Mesendoderm (in vitro differentiated cells): ENCODE results near the gene E4F1.

Experiments used
- DNase-seq: peaks from one replicate; pipeline ENCODE4 v3.0.0; 2013
- H2AK5ac ChIP-seq: 2 replicates; pipeline ENCODE4 v1.6.1; 2013; ENCODE audit warnings: low read length, inconsistent platforms
- H2BK120ac ChIP-seq: 2 replicates; pipeline ENCODE4 v1.6.1; 2013; ENCODE audit warnings: low read depth, mild to moderate bottlenecking, low read length, moderate library complexity, mixed read lengths
- H2BK15ac ChIP-seq: replicated peaks from 2 replicates; pipeline ENCODE4 v1.6.1; 2013; ENCODE audit warnings: low read depth, mild to moderate bottlenecking, moderate library complexity
- H2BK5ac ChIP-seq: 2 replicates; pipeline ENCODE4 v1.6.1; 2013; ENCODE audit warnings: low read length, inconsistent platforms
- H3K18ac ChIP-seq: 2 replicates; pipeline ENCODE4 v1.6.1; 2013; ENCODE audit warnings: mild to moderate bottlenecking, low read length, mixed read lengths
- H3K23ac ChIP-seq: one replicate; pipeline ENCODE4 v1.6.1; 2013; ENCODE audit warnings: low read length
- H3K27ac ChIP-seq: 2 replicates; pipeline ENCODE4 v1.5.1; 2013; ENCODE audit warnings: low read depth, mild to moderate bottlenecking, inconsistent platforms, low read length, moderate library complexity
- H3K27me3 ChIP-seq: 2 replicates; pipeline ENCODE4 v1.6.1; 2013; ENCODE audit warnings: low read length, control low read depth, mild to moderate bottlenecking, inconsistent platforms; ENCODE audit not compliant: insufficient read depth, poor library complexity
- H3K36me3 ChIP-seq: 2 replicates; pipeline ENCODE4 v1.6.1; 2013; ENCODE audit warnings: low read length, inconsistent platforms; ENCODE audit not compliant: control insufficient read depth, insufficient read depth
- H3K4ac ChIP-seq: one replicate; pipeline ENCODE4 v1.6.1; 2013; ENCODE audit warnings: low read depth, mild to moderate bottlenecking, low read length, moderate library complexity
- H3K4me1 ChIP-seq: 2 replicates; pipeline ENCODE4 v1.6.1; 2013; ENCODE audit warnings: low read depth, low read length, inconsistent platforms; ENCODE audit not compliant: control insufficient read depth
- H3K4me2 ChIP-seq: 2 replicates; pipeline ENCODE4 v1.6.1; 2013; ENCODE audit warnings: low read length
- H3K4me3 ChIP-seq: 2 replicates; pipeline ENCODE4 v1.5.1; 2013; ENCODE audit warnings: mild to moderate bottlenecking, low read length
- H3K56ac ChIP-seq: one replicate; pipeline ENCODE4 v1.6.1; 2013; ENCODE audit warnings: low read length
- H3K79me1 ChIP-seq: 2 replicates; pipeline ENCODE4 v1.6.1; 2013; ENCODE audit warnings: low read length, inconsistent platforms
- H3K79me2 ChIP-seq: 2 replicates; pipeline ENCODE4 v1.6.1; 2013; ENCODE audit warnings: mild to moderate bottlenecking, low read length; ENCODE audit not compliant: control insufficient read depth, insufficient read depth
- H3K9ac ChIP-seq: 2 replicates; pipeline ENCODE4 v1.6.1; 2013; ENCODE audit warnings: low read length, inconsistent platforms
- H4K5ac ChIP-seq: one replicate; pipeline ENCODE4 v1.6.1; 2013; ENCODE audit warnings: low read length
- H4K8ac ChIP-seq: one replicate; pipeline ENCODE4 v1.6.1; 2013; ENCODE audit warnings: low read depth, mild to moderate bottlenecking, control low read depth, low read length, moderate library complexity
- WGBS: extraction: QIAGEN DNeasy Blood & Tissue Kit; methylation state at CpG from one replicate; pipeline ENCODE4 v1.1.7; 2013; ENCODE audit warnings: low lambda C conversion rate, missing lambda C conversion rate; ENCODE audit not compliant: insufficient coverage; ENCODE audit errors: extremely low coverage; 5-methylcytosine and 5-hydroxymethylcytosine counted together

E4F1 gene

GRCh38 chr16:2251296-2252111 lies 28.1 kb downstream of the E4F1 start, which contains the start of gene ECI1:
Gene ECI1, minus strand, starts transcription at chr16:2251587. Its CDS starts 21 bp downstream, at chr16:2251566.
- Histone ChIP-seq H3K56ac (peak within 1 kb of the TSS; percentile 82), H2BK15ac (no peak within 1 kb of the TSS), H3K23ac (peak within 1 kb of the TSS; percentile 24), H3K79me1 (peaks cover 5% of the 10 kb centered on the region), H2BK120ac (no peak within 1 kb of the TSS), H3K18ac (peak within 1 kb of the TSS; percentile 97), H3K36me3 (peaks cover 11% of the 10 kb centered on the region), H3K79me2 (peaks cover 8% of the 10 kb centered on the region), H2AK5ac (no peak within 1 kb of the TSS), H4K5ac (no peak within 1 kb of the TSS), H3K4me3 (peak within 1 kb of the TSS; percentile 16), H3K27ac (peak within 1 kb of the TSS; percentile 94), H2BK5ac (no peak within 1 kb of the TSS), H3K4ac (peak within 1 kb of the TSS; percentile 92), H4K8ac (peak within 1 kb of the TSS; percentile 99), H3K27me3 (no peaks in the 10 kb centered on the region), H3K4me2 (peak within 1 kb of the TSS; percentile 46), H3K4me1 (no peaks in the 10 kb centered on the region), H3K9ac (peak within 1 kb of the TSS; percentile 65)
- WGBS: no CpG with 5 or more reads among the region's 88 CpGs
- peak; percentile 95 for DNase-seq

- Histone ChIP-seq H3K56ac (peak overlapping the region; percentile 22), H3K79me1 (peaks cover 12% of the 10 kb centered on the region), H3K4ac (no peak overlapping the region), H2BK15ac (no peak overlapping the region), H4K5ac (no peak overlapping the region), H2BK5ac (no peak overlapping the region), H3K18ac (no peak overlapping the region), H3K4me2 (no peak overlapping the region), H3K79me2 (peaks cover 10% of the 10 kb centered on the region), H3K4me3 (no peak overlapping the region), H3K36me3 (peaks cover 19% of the 10 kb centered on the region), H3K27ac (no peak overlapping the region), H4K8ac (no peak overlapping the region), H3K27me3 (no peaks in the 10 kb centered on the region), H3K9ac (no peak overlapping the region), H3K4me1 (no peaks in the 10 kb centered on the region), H3K23ac (no peak overlapping the region), H2AK5ac (no peak overlapping the region), H2BK120ac (no peak overlapping the region)
- WGBS: no CpG with 5 or more reads among the region's 7 CpGs
- peak; percentile 15 for DNase-seq
Observed at GRCh38 chr16:2252806-2253148, 29.4 kb downstream of the E4F1 start.

- no peak overlapping the region for H3K27ac ChIP-seq
- no peak overlapping the region for H2BK120ac ChIP-seq
- no peak overlapping the region for H2BK15ac ChIP-seq
- no peak overlapping the region for H2BK5ac ChIP-seq
- no peak overlapping the region for H3K18ac ChIP-seq
- DNase-seq: no peak
- no peak overlapping the region for H3K4me3 ChIP-seq
- no peaks in the 10 kb centered on the region for H3K4me1 ChIP-seq
- H3K4me2 ChIP-seq: no peak overlapping the region
- peaks cover 12% of the 10 kb centered on the region for H3K79me1 ChIP-seq
- no peak overlapping the region for H3K4ac ChIP-seq
- no peaks in the 10 kb centered on the region for H3K27me3 ChIP-seq
- no peak overlapping the region for H3K9ac ChIP-seq
- peaks cover 19% of the 10 kb centered on the region for H3K36me3 ChIP-seq
- H3K56ac ChIP-seq: no peak overlapping the region
- no peak overlapping the region for H4K5ac ChIP-seq
- H3K79me2 ChIP-seq: peaks cover 11% of the 10 kb centered on the region
- no peak overlapping the region for H3K23ac ChIP-seq
- WGBS: no CpG with 5 or more reads among the region's 11 CpGs
- no peak overlapping the region for H4K8ac ChIP-seq
- H2AK5ac ChIP-seq: no peak overlapping the region
Observed at GRCh38 chr16:2253293-2253692, 29.9 kb downstream of the E4F1 start.

- Histone ChIP-seq H3K27ac (no peak overlapping the region), H4K8ac (no peak overlapping the region), H2AK5ac (no peak overlapping the region), H3K18ac (no peak overlapping the region), H3K27me3 (no peaks in the 10 kb centered on the region), H3K79me1 (peaks cover 11% of the 10 kb centered on the region), H2BK5ac (no peak overlapping the region), H3K4me1 (no peaks in the 10 kb centered on the region), H3K23ac (no peak overlapping the region), H3K79me2 (peaks cover 6% of the 10 kb centered on the region), H3K36me3 (peaks cover 24% of the 10 kb centered on the region), H3K4me2 (no peak overlapping the region), H3K4ac (no peak overlapping the region), H4K5ac (no peak overlapping the region), H3K9ac (no peak overlapping the region), H2BK120ac (no peak overlapping the region), H2BK15ac (no peak overlapping the region), H3K4me3 (no peak overlapping the region), H3K56ac (no peak overlapping the region)
- WGBS: no CpG with 5 or more reads among the region's 12 CpGs
- DNase-seq: no peak
Observed at GRCh38 chr16:2256531-2257140, 33.2 kb downstream of the E4F1 start.

GRCh38 chr16:2257726-2258125 lies 34.3 kb downstream of the E4F1 start:
- Histone ChIP-seq H3K27me3 (no peaks in the 10 kb centered on the region), H2BK15ac (no peak overlapping the region), H3K9ac (no peak overlapping the region), H3K27ac (no peak overlapping the region), H3K79me1 (peaks cover 19% of the 10 kb centered on the region), H3K4me3 (no peak overlapping the region), H3K18ac (no peak overlapping the region), H4K5ac (no peak overlapping the region), H3K23ac (no peak overlapping the region), H3K4me1 (no peaks in the 10 kb centered on the region), H3K79me2 (peaks cover 15% of the 10 kb centered on the region), H3K36me3 (peaks cover 32% of the 10 kb centered on the region), H4K8ac (no peak overlapping the region), H3K4me2 (no peak overlapping the region), H2AK5ac (no peak overlapping the region), H2BK5ac (no peak overlapping the region), H3K4ac (no peak overlapping the region), H2BK120ac (no peak overlapping the region), H3K56ac (no peak overlapping the region)
- WGBS: no CpG with 5 or more reads among the region's 6 CpGs
- DNase-seq: no peak
